ENCODE measurements around the gene ZNF544. TPM values are rescaled to one million over a fixed set of nuclear protein-coding genes. Genes with fewer than 3 reads are reported as not detected.
"Not testable (repeated sequence)": the region's sequence is repeated elsewhere in the genome, so short reads cannot be mapped to it uniquely, and the experiment has no call there.

The ZNF544 gene
- total RNA-seq, 1 donor from 2014 or later = 3.9 TPM

DNA sequence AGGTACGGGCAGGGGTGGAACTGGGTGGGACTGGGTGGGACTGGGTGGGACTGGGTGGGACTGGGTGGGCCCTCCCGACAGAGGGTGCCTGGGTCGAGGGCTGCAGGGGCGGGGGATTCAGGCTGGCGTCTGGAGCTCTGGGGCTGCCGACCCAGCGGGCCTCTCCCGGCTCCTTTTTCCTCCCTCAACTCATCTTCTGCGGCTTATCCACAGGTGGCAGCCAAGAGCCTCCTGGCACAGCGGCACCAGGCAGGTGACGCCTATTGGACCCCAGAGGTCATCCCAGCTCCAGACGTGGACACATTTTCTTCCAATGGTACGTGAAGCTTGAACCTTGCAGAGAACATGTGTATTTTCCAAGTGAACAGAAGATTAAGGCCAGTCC is 533 bp downstream of the ZNF544 start:
- H3K9me3 ChIP-seq = peaks cover 16 to 78% of the 10 kb centered on the region in 2 donors
- H3K4me1 ChIP-seq = peaks cover 0 to 5% of the 10 kb centered on the region in 2 donors
- H3K36me3 ChIP-seq = peaks cover 29 to 46% of the 10 kb centered on the region in 2 donors
- intact Hi-C loops (cut with DNase I) = no loop called here
- peak overlapping the region; percentile 42 to 76 for H3K27ac ChIP-seq
- no peaks in the 10 kb centered on the region for H3K27me3 ChIP-seq
- DNase-seq (ENCODE audit: low spot score in 2 of 2) = no peak
- peak overlapping the region; percentile 69 to 73 for H3K4me3 ChIP-seq
- TF ChIP-seq, protein P1, sequence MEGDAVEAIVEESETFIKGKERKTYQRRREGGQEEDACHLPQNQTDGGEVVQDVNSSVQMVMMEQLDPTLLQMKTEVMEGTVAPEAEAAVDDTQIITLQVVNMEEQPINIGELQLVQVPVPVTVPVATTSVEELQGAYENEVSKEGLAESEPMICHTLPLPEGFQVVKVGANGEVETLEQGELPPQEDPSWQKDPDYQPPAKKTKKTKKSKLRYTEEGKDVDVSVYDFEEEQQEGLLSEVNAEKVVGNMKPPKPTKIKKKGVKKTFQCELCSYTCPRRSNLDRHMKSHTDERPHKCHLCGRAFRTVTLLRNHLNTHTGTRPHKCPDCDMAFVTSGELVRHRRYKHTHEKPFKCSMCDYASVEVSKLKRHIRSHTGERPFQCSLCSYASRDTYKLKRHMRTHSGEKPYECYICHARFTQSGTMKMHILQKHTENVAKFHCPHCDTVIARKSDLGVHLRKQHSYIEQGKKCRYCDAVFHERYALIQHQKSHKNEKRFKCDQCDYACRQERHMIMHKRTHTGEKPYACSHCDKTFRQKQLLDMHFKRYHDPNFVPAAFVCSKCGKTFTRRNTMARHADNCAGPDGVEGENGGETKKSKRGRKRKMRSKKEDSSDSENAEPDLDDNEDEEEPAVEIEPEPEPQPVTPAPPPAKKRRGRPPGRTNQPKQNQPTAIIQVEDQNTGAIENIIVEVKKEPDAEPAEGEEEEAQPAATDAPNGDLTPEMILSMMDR (IDR thresholded peaks at IDR 0.05) = no peak

DNA sequence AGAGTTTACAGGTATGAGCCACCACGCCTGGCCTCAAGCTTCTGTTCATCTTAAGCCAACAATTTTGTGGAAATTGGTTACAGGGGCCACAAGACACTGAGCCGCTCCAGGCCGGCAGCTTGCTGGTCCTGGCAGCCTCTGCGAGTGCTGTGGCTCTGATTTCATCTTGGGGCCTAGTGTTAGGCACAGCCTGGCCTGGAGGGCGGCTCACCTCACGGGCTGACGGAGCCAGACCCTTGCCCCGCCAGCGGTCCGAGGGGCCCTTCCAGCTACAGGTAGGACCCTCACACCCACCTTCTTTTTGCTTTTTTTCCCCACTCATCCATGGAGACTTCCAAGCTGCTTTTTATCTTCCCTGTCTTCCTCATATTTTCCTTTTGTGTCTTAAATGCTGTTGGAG is 8.6 kb downstream of the ZNF544 start:
- DNase-seq (ENCODE audit: low spot score in 2 of 2) = no peak
- H3K27me3 ChIP-seq = no peaks in the 10 kb centered on the region
- H3K36me3 ChIP-seq = peaks cover 65 to 96% of the 10 kb centered on the region in 2 donors
- intact Hi-C loops (cut with DNase I) = no loop called here
- TF ChIP-seq, protein P1 (IDR thresholded peaks at IDR 0.05) = no peak
- H3K9me3 ChIP-seq = peaks cover 85 to 100% of the 10 kb centered on the region in 2 donors
- no peak overlapping the region for H3K27ac ChIP-seq
- no peaks in the 10 kb centered on the region for H3K4me1 ChIP-seq
- H3K4me3 ChIP-seq = no peak overlapping the region

DNA sequence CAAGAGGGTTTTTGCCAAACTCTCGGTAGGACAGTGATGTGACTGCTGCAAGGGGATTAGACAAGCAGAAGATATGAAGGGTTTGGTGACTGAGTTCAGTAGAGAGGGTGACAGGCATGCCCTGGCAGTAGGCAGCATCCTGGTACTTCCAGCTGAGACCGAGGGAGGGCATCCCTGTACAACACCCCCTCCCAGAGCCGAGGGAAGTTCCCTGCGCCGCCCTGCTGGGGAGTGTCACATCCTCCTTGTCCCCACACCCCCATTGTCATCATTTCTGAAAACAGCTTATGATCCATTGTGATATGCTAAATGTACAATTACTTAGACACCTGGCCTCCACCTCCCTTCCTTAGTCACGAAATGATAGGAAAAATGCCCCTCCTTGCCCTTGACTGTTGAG is 14.6 kb downstream of the ZNF544 start:
- intact Hi-C loops (cut with DNase I) = no loop called here
- H3K36me3 ChIP-seq = peaks cover 88 to 100% of the 10 kb centered on the region in 2 donors
- TF ChIP-seq, protein P1 (IDR thresholded peaks at IDR 0.05) = no peak

DNA sequence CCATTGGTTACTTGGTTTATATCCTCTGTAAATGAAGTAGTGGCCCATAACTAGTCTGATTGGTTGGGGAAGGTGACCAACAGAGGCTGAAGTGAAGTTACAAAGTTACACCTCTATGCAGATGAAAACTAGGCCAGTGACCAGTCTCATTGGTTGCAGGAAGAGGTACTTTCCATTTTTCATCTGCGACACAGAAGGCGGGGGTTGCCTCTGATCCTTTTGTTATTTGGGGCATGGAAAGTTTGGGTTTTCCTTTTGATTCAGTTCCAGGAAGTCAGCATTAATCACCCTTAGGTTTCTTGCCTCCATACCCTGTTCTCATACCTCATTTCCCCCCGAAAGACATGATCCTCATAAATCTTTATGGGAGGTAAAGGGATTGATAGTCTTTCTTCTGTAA is 20.2 kb downstream of the ZNF544 start:
- no peaks in the 10 kb centered on the region for H3K27me3 ChIP-seq
- H3K27ac ChIP-seq = no peak overlapping the region
- peaks cover 95 to 100% of the 10 kb centered on the region in 2 donors for H3K36me3 ChIP-seq
- TF ChIP-seq, protein P1 (IDR thresholded peaks at IDR 0.05) = no peak
- H3K9me3 ChIP-seq = peaks cover 94 to 100% of the 10 kb centered on the region in 2 donors
- no peak for DNase-seq (ENCODE audit: low spot score in 2 of 2)
- peak overlapping the region in 1 of 2 donors; percentile 16 for H3K4me3 ChIP-seq
- H3K4me1 ChIP-seq = no peaks in the 10 kb centered on the region
- intact Hi-C loops (cut with DNase I) = no loop called here

More for the DNA sequence above, 14.6 kb downstream of the ZNF544 start:
- Histone ChIP-seq H3K27ac (no peak overlapping the region), H3K4me1 (no peaks in the 10 kb centered on the region), H3K27me3 (no peaks in the 10 kb centered on the region), H3K4me3 (no peak overlapping the region), H3K9me3 (peaks cover 99 to 100% of the 10 kb centered on the region in 2 donors)
- no peak for DNase-seq (ENCODE audit: low spot score in 2 of 2)

DNA sequence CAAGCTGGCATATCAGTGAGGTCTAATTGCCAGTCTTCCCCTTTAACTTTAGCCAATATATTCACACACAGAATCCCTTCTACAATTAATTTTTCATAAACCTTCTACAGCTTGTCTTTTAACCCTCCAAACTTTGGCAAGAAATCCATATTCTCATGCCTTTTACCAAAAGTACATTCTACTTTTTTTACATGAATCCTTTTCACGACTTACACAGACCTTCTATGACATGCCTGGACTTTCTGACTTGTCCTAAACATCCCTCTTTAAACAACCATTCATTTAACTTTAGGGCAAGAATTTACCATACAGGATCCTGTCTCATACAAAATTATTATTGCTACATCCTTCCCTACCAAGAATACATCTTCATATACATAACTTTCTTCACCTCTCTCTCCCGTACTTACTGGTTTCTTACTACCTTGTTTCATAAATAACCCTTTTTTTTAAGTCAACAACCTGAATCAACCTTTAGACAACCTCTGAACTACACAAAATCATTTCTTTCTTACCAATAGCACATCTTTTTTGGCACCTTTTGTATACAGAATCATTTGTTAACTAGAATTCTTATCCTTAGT is 23.5 kb downstream of the ZNF544 start:
- Histone ChIP-seq H3K27ac (no peak overlapping the region), H3K27me3 (no peaks in the 10 kb centered on the region), H3K9me3 (peaks cover 94 to 100% of the 10 kb centered on the region in 2 donors), H3K4me3 (no peak overlapping the region), H3K4me1 (no peaks in the 10 kb centered on the region), H3K36me3 (peaks cover 90 to 100% of the 10 kb centered on the region in 2 donors)
- TF ChIP-seq, protein P1 (IDR thresholded peaks at IDR 0.05) = no peak
- intact Hi-C loops (cut with DNase I) = no loop called here
- no peak for DNase-seq (ENCODE audit: low spot score in 2 of 2)

DNA sequence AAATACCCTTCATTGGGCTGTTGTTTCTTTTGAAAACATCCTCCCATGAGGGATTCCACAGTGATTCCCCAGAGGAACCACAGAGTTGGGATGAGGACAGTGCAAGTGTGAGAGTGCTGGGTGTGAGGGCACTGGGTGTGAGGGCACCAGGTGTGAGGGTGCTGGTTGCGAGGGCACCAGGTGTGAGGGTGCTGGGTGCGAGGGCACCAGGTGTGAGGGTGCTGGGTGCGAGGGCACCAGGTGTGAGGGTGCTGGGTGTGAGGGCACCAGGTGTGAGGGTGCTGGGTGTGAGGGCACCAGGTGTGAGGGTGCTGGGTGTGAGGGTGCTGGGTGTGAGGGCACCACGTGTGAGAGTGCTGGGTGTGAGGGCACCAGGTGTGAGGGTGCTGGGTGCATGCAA is 29.5 kb downstream of the ZNF544 start:
- H3K4me1 ChIP-seq; H3K27ac ChIP-seq; H3K27me3 ChIP-seq; intact Hi-C loops (cut with DNase I); DNase-seq (ENCODE audit: low spot score in 2 of 2): not testable (repeated sequence)
- H3K36me3 ChIP-seq = peaks cover 90 to 100% of the 10 kb centered on the region in 2 donors
- peaks cover 99 to 100% of the 10 kb centered on the region in 2 donors for H3K9me3 ChIP-seq
- peak overlapping the region in 1 of 2 donors; percentile 5 for H3K4me3 ChIP-seq
